Activated naive CD8-positive, alpha-beta T cell treated with anti-CD3 and anti-CD28 coated beads for 36 hours (primary cell): ENCODE data around the gene TNNC1. TPM values are rescaled to one million over a fixed set of nuclear protein-coding genes. Genes with fewer than 3 reads are reported as not detected.
A peak's percentile ranks its signal among the peaks of the same experiment; 100 is the strongest.

Source experiments
- DNase-seq: peaks from one replicate; pipeline ENCODE4 v3.0.0; 2021
- H3K27ac Mint-ChIP-seq: one replicate; pipeline ENCODE4 v1.8.0; 2022; ENCODE audit warnings: mild to moderate bottlenecking, moderate library complexity, mixed read lengths
- H3K27me3 Mint-ChIP-seq: one replicate; pipeline ENCODE4 v1.8.0; 2022; ENCODE audit warnings: mild to moderate bottlenecking, mixed read lengths
- H3K36me3 Mint-ChIP-seq: one replicate; pipeline ENCODE4 v1.8.0; 2021; ENCODE audit warnings: mild to moderate bottlenecking, mixed read lengths
- H3K4me1 Mint-ChIP-seq: one replicate; pipeline ENCODE4 v1.8.0; 2021; ENCODE audit warnings: mixed read lengths
- H3K4me3 Mint-ChIP-seq: one replicate; pipeline ENCODE4 v1.8.0; 2022; ENCODE audit warnings: mild to moderate bottlenecking, moderate library complexity, mixed read lengths
- H3K9me3 Mint-ChIP-seq: one replicate; pipeline ENCODE4 v1.8.0; 2022; ENCODE audit warnings: mixed read lengths
- total RNA-seq, 2 experiments: library from RNA; stranded (reverse); gene quantifications; one replicate each; pipeline ENCODE4 v1.2.3, GENCODE V29; 2021

Gene TNNC1
- total RNA-seq, 2 experiments from 2014 or later: 2.9 to 4.2 TPM

- H3K4me3 Mint-ChIP-seq: no peak overlapping the region
- H3K9me3 Mint-ChIP-seq: no peaks in the 10 kb centered on the region
- no peak for DNase-seq
- H3K27me3 Mint-ChIP-seq: no peaks in the 10 kb centered on the region
- H3K36me3 Mint-ChIP-seq: peaks cover 3% of the 10 kb centered on the region
- peaks cover 22% of the 10 kb centered on the region for H3K4me1 Mint-ChIP-seq
- H3K27ac Mint-ChIP-seq: no peak overlapping the region
Measured at GRCh38 chr3:52415800-52416199, 38.0 kb downstream of the TNNC1 start.

- Mint-ChIP-seq H3K36me3 (peaks cover 18% of the 10 kb centered on the region), H3K4me3 (peak overlapping the region; percentile 96), H3K9me3 (no peaks in the 10 kb centered on the region), H3K4me1 (peaks cover 36% of the 10 kb centered on the region), H3K27ac (peak overlapping the region; percentile 89), H3K27me3 (no peaks in the 10 kb centered on the region)
- no peak for DNase-seq
Measured at GRCh38 chr3:52408466-52408865, 45.4 kb downstream of the TNNC1 start.

DNA sequence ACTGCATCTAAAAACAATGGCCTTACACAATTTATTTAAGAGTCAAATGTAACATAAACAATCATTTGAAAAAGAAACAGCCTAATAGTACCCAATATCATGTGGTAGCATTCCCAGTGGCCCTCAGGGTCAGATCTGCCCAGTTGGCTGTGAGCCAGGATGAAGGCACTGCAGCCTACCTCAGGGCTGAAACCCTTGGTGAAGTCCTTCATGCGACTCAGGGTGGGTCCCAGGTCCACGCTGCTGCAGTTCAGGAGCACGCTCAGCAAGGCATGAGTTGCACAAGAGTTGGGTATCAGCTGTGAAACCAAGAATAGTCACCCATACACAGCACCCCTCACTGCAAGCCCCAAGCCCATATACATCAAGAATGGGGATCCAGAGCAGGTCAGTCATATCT lies 46.1 kb downstream of the TNNC1 start:
- Mint-ChIP-seq H3K27ac (no peak overlapping the region), H3K9me3 (no peaks in the 10 kb centered on the region), H3K4me3 (peak overlapping the region; percentile 96), H3K27me3 (no peaks in the 10 kb centered on the region), H3K36me3 (peaks cover 18% of the 10 kb centered on the region), H3K4me1 (peaks cover 35% of the 10 kb centered on the region)
- no peak for DNase-seq

- H3K9me3 Mint-ChIP-seq: no peaks in the 10 kb centered on the region
- no peaks in the 10 kb centered on the region for H3K27me3 Mint-ChIP-seq
- no peak for DNase-seq
- no peak overlapping the region for H3K4me3 Mint-ChIP-seq
- no peak overlapping the region for H3K27ac Mint-ChIP-seq
- H3K4me1 Mint-ChIP-seq: peaks cover 28% of the 10 kb centered on the region
- H3K36me3 Mint-ChIP-seq: peaks cover 15% of the 10 kb centered on the region
Measured at GRCh38 chr3:52406791-52407510, 46.9 kb downstream of the TNNC1 start.

- no peak overlapping the region for H3K4me3 Mint-ChIP-seq
- DNase-seq: no peak
- no peaks in the 10 kb centered on the region for H3K9me3 Mint-ChIP-seq
- no peak overlapping the region for H3K27ac Mint-ChIP-seq
- H3K27me3 Mint-ChIP-seq: no peaks in the 10 kb centered on the region
- H3K4me1 Mint-ChIP-seq: peaks cover 21% of the 10 kb centered on the region
- peaks cover 15% of the 10 kb centered on the region for H3K36me3 Mint-ChIP-seq
Measured at GRCh38 chr3:52406231-52406661, 47.6 kb downstream of the TNNC1 start.

DNA sequence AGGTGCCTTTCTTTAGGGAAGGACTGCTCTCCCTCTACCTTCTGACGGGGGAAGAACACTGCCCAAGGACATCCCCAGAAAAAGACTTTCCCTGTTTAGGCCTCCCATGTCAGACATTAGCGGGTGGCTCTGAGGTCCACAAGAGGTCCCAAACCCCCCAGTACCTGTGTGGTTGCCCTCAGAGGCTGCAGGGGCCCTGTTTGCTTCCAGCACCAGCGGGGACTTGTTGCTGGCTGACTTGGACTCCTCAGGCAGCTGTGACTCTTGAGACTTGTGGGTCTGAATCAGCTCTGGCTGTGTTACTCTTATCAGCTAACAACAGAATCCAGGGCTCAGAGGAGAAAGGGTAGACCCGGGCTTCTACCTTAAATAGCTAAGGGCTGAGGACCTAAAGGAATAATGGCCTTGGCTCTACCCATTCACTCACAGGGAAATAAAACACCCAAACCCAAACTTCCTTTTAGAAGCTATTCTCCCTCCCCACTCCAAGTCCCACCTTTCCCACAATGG lies 48.2 kb downstream of the TNNC1 start:
- no peak overlapping the region for H3K4me3 Mint-ChIP-seq
- peaks cover 15% of the 10 kb centered on the region for H3K36me3 Mint-ChIP-seq
- H3K4me1 Mint-ChIP-seq: peaks cover 17% of the 10 kb centered on the region
- no peaks in the 10 kb centered on the region for H3K27me3 Mint-ChIP-seq
- H3K27ac Mint-ChIP-seq: no peak overlapping the region
- DNase-seq: no peak
- no peaks in the 10 kb centered on the region for H3K9me3 Mint-ChIP-seq

DNA sequence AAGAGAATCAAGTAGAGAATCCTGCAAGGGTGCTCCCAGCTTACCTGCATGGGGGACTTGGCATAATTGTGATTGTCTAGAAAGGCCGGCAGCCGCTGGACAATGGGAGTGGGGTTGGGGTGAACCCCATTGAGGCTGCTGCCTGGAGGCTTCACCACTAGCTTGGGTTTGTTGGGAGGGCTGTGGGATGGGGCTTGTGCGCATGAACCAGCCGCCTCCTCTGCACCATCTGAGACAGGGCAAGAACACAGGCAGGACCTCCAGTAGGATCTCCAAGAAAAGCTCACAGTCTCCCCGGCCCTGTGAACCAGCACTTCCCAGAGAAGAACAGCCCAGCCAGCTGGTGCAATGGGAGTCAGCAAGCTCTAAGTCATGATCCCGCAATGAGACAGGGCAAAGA lies 48.8 kb downstream of the TNNC1 start:
- H3K36me3 Mint-ChIP-seq: peaks cover 15% of the 10 kb centered on the region
- no peak for DNase-seq
- no peaks in the 10 kb centered on the region for H3K27me3 Mint-ChIP-seq
- H3K4me3 Mint-ChIP-seq: no peak overlapping the region
- no peaks in the 10 kb centered on the region for H3K9me3 Mint-ChIP-seq
- peaks cover 17% of the 10 kb centered on the region for H3K4me1 Mint-ChIP-seq
- H3K27ac Mint-ChIP-seq: no peak overlapping the region

DNA sequence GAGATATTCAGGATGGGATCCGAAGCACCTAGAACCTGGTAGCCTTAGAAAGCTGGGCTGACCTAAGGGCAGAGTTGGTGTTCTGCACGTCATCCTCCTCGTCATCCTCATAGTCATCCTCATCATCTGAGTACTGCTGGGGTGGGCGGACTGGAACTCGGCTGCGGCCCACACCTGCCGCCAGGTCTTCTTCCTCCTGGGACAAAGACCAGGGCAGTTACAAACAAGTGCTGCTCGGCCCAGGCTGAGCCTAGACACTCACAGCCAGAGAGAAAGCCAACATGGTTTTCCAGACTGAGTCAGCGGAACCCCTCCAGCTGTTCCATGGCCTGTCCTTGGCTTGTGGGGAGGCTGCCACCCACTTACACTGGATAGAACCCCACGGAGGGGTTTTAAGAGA lies 49.5 kb downstream of the TNNC1 start:
- H3K36me3 Mint-ChIP-seq: peaks cover 15% of the 10 kb centered on the region
- no peaks in the 10 kb centered on the region for H3K27me3 Mint-ChIP-seq
- peaks cover 17% of the 10 kb centered on the region for H3K4me1 Mint-ChIP-seq
- H3K27ac Mint-ChIP-seq: no peak overlapping the region
- H3K9me3 Mint-ChIP-seq: no peaks in the 10 kb centered on the region
- no peak overlapping the region for H3K4me3 Mint-ChIP-seq
- DNase-seq: no peak

DNA sequence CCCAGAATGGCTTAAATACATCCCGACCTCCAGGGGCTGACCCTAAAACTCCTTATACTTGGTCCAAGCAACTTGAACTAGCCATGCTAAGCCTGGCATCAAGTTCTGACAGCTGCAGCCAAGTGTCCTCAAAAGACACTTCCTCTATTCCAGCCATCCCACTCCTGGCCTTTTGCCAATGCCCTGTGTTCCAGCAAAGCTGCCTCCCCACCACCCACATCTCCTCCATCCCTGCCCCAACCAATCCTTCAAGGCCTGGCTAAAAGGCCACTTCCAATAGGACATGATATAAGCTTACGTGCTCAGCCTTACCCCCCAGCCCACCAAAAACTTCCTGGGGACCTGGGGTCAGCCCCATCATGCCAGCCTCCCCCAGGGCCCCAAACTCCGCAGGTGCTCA lies 49.9 kb downstream of the TNNC1 start:
- Mint-ChIP-seq H3K27ac (no peak overlapping the region), H3K4me3 (no peak overlapping the region), H3K27me3 (no peaks in the 10 kb centered on the region), H3K9me3 (no peaks in the 10 kb centered on the region), H3K36me3 (peaks cover 13% of the 10 kb centered on the region), H3K4me1 (peaks cover 15% of the 10 kb centered on the region)
- no peak for DNase-seq

DNA sequence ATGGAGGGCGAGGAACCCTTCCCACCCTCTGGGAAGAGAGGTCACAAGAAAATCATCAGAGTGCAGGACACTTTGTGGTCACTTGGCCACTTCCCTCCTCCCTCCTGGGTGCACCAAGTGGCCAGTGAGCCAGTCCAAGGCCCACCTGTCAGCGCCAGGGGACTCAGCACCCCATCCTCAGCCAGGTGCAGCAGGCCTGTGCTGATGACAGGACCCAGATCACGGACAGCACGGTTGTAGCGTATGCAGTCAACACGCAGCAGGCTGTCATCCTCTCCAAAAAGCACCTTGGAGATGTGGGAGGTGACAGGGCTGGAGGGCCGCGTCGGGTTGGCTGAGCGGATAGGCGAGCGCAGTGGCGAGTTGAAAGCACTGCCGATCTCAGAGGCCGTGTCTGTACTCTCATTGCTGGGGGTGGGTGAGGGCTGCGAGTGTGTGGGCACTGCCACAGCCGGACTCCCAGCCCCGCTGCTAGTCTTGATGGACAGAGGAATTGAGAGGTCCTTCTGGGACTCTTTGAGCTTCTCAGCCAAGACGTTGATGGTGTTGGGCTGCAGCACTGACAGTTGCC lies 50.5 kb downstream of the TNNC1 start:
- H3K36me3 Mint-ChIP-seq: peaks cover 9% of the 10 kb centered on the region
- no peak overlapping the region for H3K4me3 Mint-ChIP-seq
- H3K27me3 Mint-ChIP-seq: no peaks in the 10 kb centered on the region
- no peak overlapping the region for H3K27ac Mint-ChIP-seq
- peaks cover 9% of the 10 kb centered on the region for H3K4me1 Mint-ChIP-seq
- DNase-seq: no peak
- H3K9me3 Mint-ChIP-seq: no peaks in the 10 kb centered on the region

DNA sequence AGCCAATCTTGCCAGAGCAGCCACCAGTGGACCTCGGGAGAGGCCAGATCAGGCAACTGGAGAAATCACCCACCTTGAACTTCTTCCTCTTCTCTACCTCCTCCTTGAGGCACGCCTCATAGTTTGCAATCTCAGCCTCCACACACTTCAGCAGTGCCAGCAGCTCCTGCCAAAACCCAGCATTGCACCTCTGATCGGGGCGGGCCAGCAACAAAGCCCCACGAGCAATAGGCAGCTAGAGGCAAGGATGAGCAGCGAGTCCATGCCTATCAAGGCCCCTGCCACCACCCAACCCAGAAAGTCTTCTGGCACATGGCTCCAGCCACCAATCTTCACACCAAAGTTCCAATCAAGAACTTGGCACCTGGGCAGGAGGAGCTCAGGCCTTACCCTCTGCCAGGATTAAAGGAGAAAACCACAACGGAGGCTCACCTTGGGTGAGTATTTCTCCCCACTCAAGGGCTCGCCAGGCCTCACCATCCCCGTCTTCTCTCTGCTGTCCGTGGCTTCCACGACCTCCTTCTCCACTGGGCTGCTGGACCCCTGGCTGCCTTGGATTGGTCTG lies 51.1 kb downstream of the TNNC1 start:
- no peak for DNase-seq
- no peak overlapping the region for H3K27ac Mint-ChIP-seq
- no peak overlapping the region for H3K4me3 Mint-ChIP-seq
- H3K36me3 Mint-ChIP-seq: peaks cover 7% of the 10 kb centered on the region
- H3K4me1 Mint-ChIP-seq: peaks cover 3% of the 10 kb centered on the region
- H3K27me3 Mint-ChIP-seq: no peaks in the 10 kb centered on the region
- H3K9me3 Mint-ChIP-seq: no peaks in the 10 kb centered on the region

- H3K4me3 Mint-ChIP-seq: no peak overlapping the region
- no peak overlapping the region for H3K27ac Mint-ChIP-seq
- DNase-seq: no peak
- H3K9me3 Mint-ChIP-seq: no peaks in the 10 kb centered on the region
- H3K27me3 Mint-ChIP-seq: no peaks in the 10 kb centered on the region
- H3K36me3 Mint-ChIP-seq: peaks cover 7% of the 10 kb centered on the region
- peaks cover 3% of the 10 kb centered on the region for H3K4me1 Mint-ChIP-seq
Measured at GRCh38 chr3:52402101-52402521, 51.7 kb downstream of the TNNC1 start.

GRCh38 chr3:52401551-52401950 lies 52.3 kb downstream of the TNNC1 start:
- DNase-seq: no peak
- no peaks in the 10 kb centered on the region for H3K4me1 Mint-ChIP-seq
- no peaks in the 10 kb centered on the region for H3K27me3 Mint-ChIP-seq
- no peak overlapping the region for H3K4me3 Mint-ChIP-seq
- H3K36me3 Mint-ChIP-seq: peaks cover 4% of the 10 kb centered on the region
- no peaks in the 10 kb centered on the region for H3K9me3 Mint-ChIP-seq
- H3K27ac Mint-ChIP-seq: no peak overlapping the region
